NB4 (cell line): ENCODE data around the gene GALNT6.
A peak's percentile ranks its signal among the peaks of the same experiment; 100 is the strongest.

Experiments
- DNase-seq: peaks from one replicate; pipeline ENCODE4 v3.0.0; 2010; ENCODE audit warnings: low read depth
- H3K4me3 ChIP-seq: one replicate; pipeline ENCODE4 v1.5.1; 2011; ENCODE audit warnings: mild to moderate bottlenecking, low read depth, low read length, moderate library complexity
- CTCF ChIP-seq: IDR thresholded peaks from one replicate; pipeline ENCODE4 v1.5.1; 2012; ENCODE audit warnings: low read depth, low read length
- MAX ChIP-seq: IDR thresholded peaks from 2 replicates; pipeline ENCODE4 v1.6.1; 2011; ENCODE audit warnings: low read depth, low read length
- MYC ChIP-seq: IDR thresholded peaks from 2 replicates; pipeline ENCODE4 v1.6.1; 2011; ENCODE audit warnings: low read depth, low read length
- POLR2A ChIP-seq: IDR thresholded peaks from 2 replicates; pipeline ENCODE4 v1.6.1; 2011; ENCODE audit warnings: mild to moderate bottlenecking; ENCODE audit not compliant: insufficient read length; ENCODE audit errors: extremely low read depth

GALNT6 gene

GRCh38 chr12:51381226-51382079 lies 9.8 kb downstream of the GALNT6 start:
- H3K4me3 ChIP-seq = no peak overlapping the region
- no peak for TF ChIP-seq CTCF
- no peak for TF ChIP-seq MAX
- no peak for TF ChIP-seq POLR2A
- DNase-seq = no peak

- no peak overlapping the region for H3K4me3 ChIP-seq
- no peak for TF ChIP-seq MYC
- no peak for TF ChIP-seq MAX
- no peak for TF ChIP-seq CTCF
- TF ChIP-seq POLR2A = no peak
- DNase-seq = no peak
Observed at GRCh38 chr12:51379571-51379970, 11.6 kb downstream of the GALNT6 start.

- TF ChIP-seq MYC (no peak), POLR2A (no peak), MAX (no peak), CTCF (no peak)
- no peak overlapping the region for H3K4me3 ChIP-seq
- DNase-seq = no peak
Observed at GRCh38 chr12:51378749-51379148, 12.5 kb downstream of the GALNT6 start.

- no peak for DNase-seq
Observed at GRCh38 chr12:51377099-51377984, 13.9 kb downstream of the GALNT6 start.

GRCh38 chr12:51374856-51375255 lies 16.4 kb downstream of the GALNT6 start:
- no peak for DNase-seq
- TF ChIP-seq POLR2A = no peak
- no peak for TF ChIP-seq MYC
- TF ChIP-seq CTCF = no peak
- H3K4me3 ChIP-seq = no peak overlapping the region

More at GRCh38 chr12:51377099-51377984, 13.9 kb downstream of the GALNT6 start:
- TF ChIP-seq CTCF = peak; percentile 14
- TF ChIP-seq POLR2A = no peak
- TF ChIP-seq MYC = no peak
- H3K4me3 ChIP-seq = no peak overlapping the region
